ENCODE results near the gene STOML1.

Gene STOML1

DNA sequence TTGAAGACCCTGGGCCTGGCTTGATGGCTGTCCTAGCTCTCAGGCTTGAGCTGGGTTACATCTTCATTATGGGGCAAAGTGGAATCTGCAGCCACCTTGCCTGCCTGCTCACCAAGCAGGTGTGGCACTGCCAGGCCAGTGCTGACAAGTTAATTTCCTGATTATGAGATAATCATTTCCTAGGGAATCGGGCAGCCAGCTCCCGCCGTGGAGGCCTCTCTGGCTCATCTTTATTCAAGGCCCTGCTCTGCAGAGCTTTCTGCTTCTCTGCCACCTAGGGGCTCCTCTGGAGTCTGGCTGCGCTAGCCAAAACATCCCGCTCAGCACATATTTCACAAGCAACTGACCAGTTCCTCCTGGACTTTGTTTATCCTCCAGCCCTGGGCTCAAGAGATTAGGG lies 55.9 kb downstream of the STOML1 start:
- H3K4me3 ChIP-seq (ENCODE audit: low read length) = no peak overlapping the region
- TF ChIP-seq CTCF (IDR thresholded peaks at IDR 0.05; ENCODE audit: insufficient read depth, low read depth, low read length, missing control alignments) = peak; percentile 22
- DNase-seq (ENCODE audit: low read depth) = peak; percentile 87

DNA sequence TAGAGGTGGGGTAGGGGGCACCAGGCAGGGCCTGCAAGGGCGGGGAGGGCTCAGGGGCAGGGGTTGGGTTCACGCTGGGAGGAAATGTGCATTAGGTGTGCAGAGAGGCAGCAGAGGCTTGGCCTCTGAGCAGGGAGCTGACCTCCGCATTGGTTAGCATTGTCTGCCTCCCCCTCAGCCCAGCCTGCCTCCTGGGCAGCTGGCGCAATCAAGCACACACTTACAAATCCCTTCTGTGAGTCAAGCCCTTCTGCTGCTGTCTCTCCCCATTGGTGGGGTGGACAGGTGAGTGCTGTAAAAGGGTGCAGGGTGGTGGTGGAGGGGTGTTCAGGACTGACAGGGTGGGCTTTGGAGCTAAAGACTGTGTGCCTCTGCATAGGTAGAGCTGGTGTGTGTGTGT lies 56.5 kb downstream of the STOML1 start:
- DNase-seq (ENCODE audit: low read depth) = peak; percentile 65
- TF ChIP-seq CTCF (IDR thresholded peaks at IDR 0.05; ENCODE audit: insufficient read depth, low read depth, low read length, missing control alignments) = no peak
- no peak overlapping the region for H3K4me3 ChIP-seq (ENCODE audit: low read length)

DNA sequence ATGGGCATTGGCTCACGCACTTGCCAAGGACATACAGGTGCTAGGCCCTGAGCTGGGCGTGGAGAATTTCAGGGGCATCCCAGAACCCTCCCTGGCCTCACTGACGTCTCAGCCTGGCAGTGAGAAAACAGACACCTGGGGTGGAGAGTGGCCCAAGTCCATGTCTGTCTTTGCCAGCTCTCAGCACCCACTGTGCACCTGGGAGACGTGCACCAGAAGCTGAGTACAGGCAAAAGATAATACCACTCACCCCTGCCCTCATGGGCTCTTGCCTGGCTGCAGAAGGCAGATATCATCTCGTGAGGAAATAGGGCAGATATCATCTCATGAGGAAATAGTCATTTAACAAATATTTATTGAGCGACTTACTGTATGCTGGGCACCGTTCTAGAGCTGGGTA lies 57.8 kb downstream of the STOML1 start:
- no peak for TF ChIP-seq CTCF (IDR thresholded peaks at IDR 0.05; ENCODE audit: insufficient read depth, low read depth, low read length, missing control alignments)
- H3K4me3 ChIP-seq (ENCODE audit: low read length) = no peak overlapping the region
- DNase-seq (ENCODE audit: low read depth) = no peak

GRCh38 chr15:73932381-73933191 lies 59.5 kb downstream of the STOML1 start:
- no peak overlapping the region for H3K4me3 ChIP-seq (ENCODE audit: low read length)
- DNase-seq (ENCODE audit: low read depth) = no peak
- no peak for TF ChIP-seq CTCF (IDR thresholded peaks at IDR 0.05; ENCODE audit: insufficient read depth, low read depth, low read length, missing control alignments)

- TF ChIP-seq CTCF (IDR thresholded peaks at IDR 0.05; ENCODE audit: insufficient read depth, low read depth, low read length, missing control alignments) = no peak
- no peak overlapping the region for H3K4me3 ChIP-seq (ENCODE audit: low read length)
- no peak for DNase-seq (ENCODE audit: low read depth)
Measured at GRCh38 chr15:73931441-73931840, 60.7 kb downstream of the STOML1 start.

- no peak overlapping the region for H3K4me3 ChIP-seq (ENCODE audit: low read length)
- DNase-seq (ENCODE audit: low read depth) = no peak
- no peak for TF ChIP-seq CTCF (IDR thresholded peaks at IDR 0.05; ENCODE audit: insufficient read depth, low read depth, low read length, missing control alignments)
Measured at GRCh38 chr15:73930790-73931281, 61.3 kb downstream of the STOML1 start.

DNA sequence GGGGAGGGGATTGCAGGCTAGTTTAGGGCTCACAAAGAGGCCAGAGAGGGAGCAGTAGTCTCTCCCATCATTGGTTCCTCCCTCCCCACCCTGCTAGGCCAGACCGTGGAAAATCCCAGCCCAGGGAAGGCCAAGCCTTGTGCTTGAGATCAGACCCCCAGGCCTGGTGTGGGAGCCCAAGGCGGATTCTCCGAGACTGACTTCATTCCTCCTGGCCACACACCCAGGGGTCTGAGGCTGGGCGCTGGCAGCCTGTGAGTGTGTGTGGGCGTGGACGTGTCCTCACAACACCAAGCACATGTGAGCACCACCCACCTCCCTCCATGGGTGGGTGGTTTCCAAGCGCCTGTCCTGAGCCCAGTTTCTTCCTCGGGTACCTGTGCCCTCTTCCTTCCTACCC lies 61.7 kb downstream of the STOML1 start:
- H3K4me3 ChIP-seq (ENCODE audit: low read length) = no peak overlapping the region

More for the DNA sequence above, 61.7 kb downstream of the STOML1 start:
- TF ChIP-seq CTCF (IDR thresholded peaks at IDR 0.05; ENCODE audit: insufficient read depth, low read depth, low read length, missing control alignments) = no peak
- DNase-seq (ENCODE audit: low read depth) = peak; percentile 32
